ENCODE data around the gene SLC6A8. TPM values are rescaled to one million over a fixed set of nuclear protein-coding genes. Genes with fewer than 3 reads are reported as not detected.

SLC6A8 gene
- total and polyA plus RNA-seq, 2 donors (not counting 3 experiments of a cell fraction or from before 2014, with no cell fraction given): 22.7 to 23.6 TPM

- Histone ChIP-seq H3K79me2 (ENCODE audit: control insufficient read depth, insufficient read depth, low read length) (no peaks in the 10 kb centered on the region), H3K36me3 (ENCODE audit: control insufficient read depth in 2 of 2, extremely low read depth in 1 of 2, insufficient read depth in 2 of 2, low read length in 2 of 2) (no peaks in the 10 kb centered on the region), H3K4me2 (ENCODE audit: insufficient read depth, low read length) (no peak overlapping the region), H3K9me3 (replicated peaks; ENCODE audit: control insufficient read depth, insufficient read depth, low read length) (no peaks in the 10 kb centered on the region), H3K4me3 (replicated peaks in 1 of 3; ENCODE audit: insufficient read depth in 1 of 3, low read depth in 1 of 3, low read length in 3 of 3) (no peak overlapping the region), H4K20me1 (replicated peaks; ENCODE audit: control insufficient read depth, extremely low read depth, insufficient read depth, low read length) (no peaks in the 10 kb centered on the region), H2AFZ (ENCODE audit: low read depth, low read length) (no peak overlapping the region), H3K27ac (ENCODE audit: insufficient read depth, low read depth, low read length) (no peak overlapping the region), H3K9ac (replicated peaks; ENCODE audit: extremely low read depth, insufficient read depth, low read length) (no peak overlapping the region), H3K4me1 (ENCODE audit: control insufficient read depth, extremely low read depth, insufficient read depth, low read length) (no peaks in the 10 kb centered on the region), H3K9me1 (replicated peaks; ENCODE audit: control insufficient read depth, extremely low read depth, insufficient read depth, low read length) (no peaks in the 10 kb centered on the region), H3K27me3 (ENCODE audit: control insufficient read depth in 2 of 2, insufficient read depth in 2 of 2, low read length in 2 of 2) (no peaks in the 10 kb centered on the region)
- FAIRE-seq (no peak), DNase-seq (ENCODE audit: low read depth, low spot score) (no peak)
- CTCF ChIA-PET: no interaction called here
- no peak for TF ChIP-seq POLR2AphosphoS5 (IDR thresholded peaks at IDR 0.05; ENCODE audit: insufficient read depth, low read depth, low read length)
- no peak for TF ChIP-seq POLR2A (IDR thresholded peaks at IDR 0.05; ENCODE audit: low read depth, low read length)
- intact Hi-C loops (cut with micrococcal nuclease): no loop called here
- dilution Hi-C loops (cut with MboI; ENCODE audit: extremely low pct_ligation_motif_present, low sequenced_read_pairs): no loop called here
- no TSS peak for BruUV-seq (replicated peaks)
- POLR2A ChIA-PET: no interaction called here
These were observed 52.2 kb downstream of the SLC6A8 start for GRCh38 chrX:153739754-153740486.

GRCh38 chrX:153740631-153741222, 53.0 kb downstream of the SLC6A8 start:
- no peak for TF ChIP-seq GATA2 (IDR thresholded peaks at IDR 0.05; ENCODE audit: insufficient read depth, insufficient read length, low read depth, low read length)
- no peak for TF ChIP-seq FOS (IDR thresholded peaks at IDR 0.05; ENCODE audit: borderline replicate concordance, insufficient read depth, low read length)
- no peak for TF ChIP-seq MYC (IDR thresholded peaks at IDR 0.05; ENCODE audit: low read depth, low read length)
- TF ChIP-seq CTCF (IDR thresholded peaks at IDR 0.05; ENCODE audit: extremely low read depth in 1 of 2, insufficient read depth in 1 of 2, low read depth in 1 of 2, low read length in 2 of 2): no peak
- no peak for TF ChIP-seq POLR2A (IDR thresholded peaks at IDR 0.05; ENCODE audit: low read depth, low read length)
- TF ChIP-seq MAX (IDR thresholded peaks at IDR 0.05; ENCODE audit: insufficient read depth, insufficient read length): no peak
- no peak for TF ChIP-seq POLR2AphosphoS5 (IDR thresholded peaks at IDR 0.05; ENCODE audit: insufficient read depth, low read depth, low read length)
- TF ChIP-seq EZH2 (IDR thresholded peaks at IDR 0.05; ENCODE audit: borderline replicate concordance, low read depth, low read length, severe bottlenecking): no peak
- no peak for TF ChIP-seq JUN (IDR thresholded peaks at IDR 0.05; ENCODE audit: borderline replicate concordance, insufficient read depth, insufficient read length, low read depth)
- Histone ChIP-seq H3K27me3 (ENCODE audit: control insufficient read depth in 2 of 2, insufficient read depth in 2 of 2, low read length in 2 of 2) (no peaks in the 10 kb centered on the region), H3K9me3 (replicated peaks; ENCODE audit: control insufficient read depth, insufficient read depth, low read length) (no peaks in the 10 kb centered on the region), H3K27ac (ENCODE audit: insufficient read depth, low read depth, low read length) (no peak overlapping the region), H3K4me1 (ENCODE audit: control insufficient read depth, extremely low read depth, insufficient read depth, low read length) (no peaks in the 10 kb centered on the region), H3K9ac (replicated peaks; ENCODE audit: extremely low read depth, insufficient read depth, low read length) (no peak overlapping the region), H3K9me1 (replicated peaks; ENCODE audit: control insufficient read depth, extremely low read depth, insufficient read depth, low read length) (no peaks in the 10 kb centered on the region), H4K20me1 (replicated peaks; ENCODE audit: control insufficient read depth, extremely low read depth, insufficient read depth, low read length) (no peaks in the 10 kb centered on the region), H2AFZ (ENCODE audit: low read depth, low read length) (no peak overlapping the region), H3K4me3 (replicated peaks in 1 of 3; ENCODE audit: insufficient read depth in 1 of 3, low read depth in 1 of 3, low read length in 3 of 3) (no peak overlapping the region), H3K79me2 (ENCODE audit: control insufficient read depth, insufficient read depth, low read length) (no peaks in the 10 kb centered on the region), H3K36me3 (ENCODE audit: control insufficient read depth in 2 of 2, extremely low read depth in 1 of 2, insufficient read depth in 2 of 2, low read length in 2 of 2) (no peaks in the 10 kb centered on the region), H3K4me2 (ENCODE audit: insufficient read depth, low read length) (no peak overlapping the region)
- ChIA-PET CTCF (no interaction called here), POLR2A (no interaction called here)
- dilution Hi-C loops (cut with MboI; ENCODE audit: extremely low pct_ligation_motif_present, low sequenced_read_pairs): no loop called here
- intact Hi-C loops (cut with micrococcal nuclease): no loop called here
- FAIRE-seq (no peak), DNase-seq (ENCODE audit: low read depth, low spot score) (no peak)
- no TSS peak for BruUV-seq (replicated peaks)
